ENCODE data around the gene WSB1.

The WSB1 gene

GRCh38 chr17:27339836-27340550, 46.1 kb downstream of the WSB1 start:
- no peak for DNase-seq

GRCh38 chr17:27340575-27340974, 46.7 kb downstream of the WSB1 start:
- no peak for DNase-seq

- DNase-seq = no peak
Measured at GRCh38 chr17:27341041-27341471, 47.1 kb downstream of the WSB1 start.

- no peak for DNase-seq
Measured at GRCh38 chr17:27342059-27342458, 48.1 kb downstream of the WSB1 start.

GRCh38 chr17:27343294-27343693, 49.4 kb downstream of the WSB1 start:
- DNase-seq = no peak

GRCh38 chr17:27343977-27344607, 50.2 kb downstream of the WSB1 start:
- no peak for DNase-seq

- no peak for DNase-seq
Measured at GRCh38 chr17:27345141-27345904, 51.4 kb downstream of the WSB1 start.

GRCh38 chr17:27346228-27346899, 52.5 kb downstream of the WSB1 start:
- no peak for DNase-seq

- DNase-seq = no peak
Measured at GRCh38 chr17:27348196-27348595, 54.3 kb downstream of the WSB1 start.

- DNase-seq = no peak
Measured at GRCh38 chr17:27349540-27350021, 55.7 kb downstream of the WSB1 start.

- DNase-seq = no peak
Measured at GRCh38 chr17:27351759-27352158, 57.8 kb downstream of the WSB1 start.

- DNase-seq = no peak
Measured at GRCh38 chr17:27352448-27353032, 58.6 kb downstream of the WSB1 start.

GRCh38 chr17:27353033-27353460, 59.1 kb downstream of the WSB1 start:
- DNase-seq = no peak

GRCh38 chr17:27353461-27354050, 59.6 kb downstream of the WSB1 start:
- DNase-seq = peak; percentile 83

- no peak for DNase-seq
Measured at GRCh38 chr17:27354051-27354490, 60.2 kb downstream of the WSB1 start.

GRCh38 chr17:27354491-27355081, 60.7 kb downstream of the WSB1 start:
- no peak for DNase-seq

- DNase-seq = no peak
Measured at GRCh38 chr17:27355419-27355818, 61.5 kb downstream of the WSB1 start.

GRCh38 chr17:27356091-27356705, 62.3 kb downstream of the WSB1 start:
- no peak for DNase-seq

- no peak for DNase-seq
Measured at GRCh38 chr17:27357236-27357635, 63.3 kb downstream of the WSB1 start.

GRCh38 chr17:27360507-27360906, 66.6 kb downstream of the WSB1 start:
- DNase-seq = no peak

- no peak for DNase-seq
Measured at GRCh38 chr17:27361695-27362094, 67.8 kb downstream of the WSB1 start.
